K562 (cell line): ENCODE results near the gene ELOVL2. TPM values are rescaled to one million over a fixed set of nuclear protein-coding genes. Genes with fewer than 3 reads are reported as not detected.

ENCODE experiments used
- ATAC-seq: fragments of 200-7000 bp; cut with Tn5 transposase; 3 replicates; pipeline ENCODE4 v1.9.1; 2020; ENCODE audit warnings: moderate library complexity
- BruUV-seq: library from RNA; stranded (reverse); fragments of 400-500 nt; replicated peaks from 2 replicates; lab custom pipeline; 2021; lab: Mats Ljungman, UMichigan
- CTCF ChIA-PET: fragments of 300-600 bp; formaldehyde crosslinking; extraction: SDS; loops from one replicate; lab custom pipeline; 2021; ENCODE audit warnings: low intra/inter-chr PET ratio; lab: Yijun Ruan, JAX
- POLR2A ChIA-PET: fragments of 300-600, 350-650 bp; sonication (Branson Sonifier 250); formaldehyde crosslinking; extraction: SDS; loops from one replicate; lab custom pipeline; 2021; ENCODE audit warnings: antibody characterized with exemption, inconsistent platforms; lab: Yijun Ruan, JAX
- DNase-seq, 4 experiments: peaks; one replicate each; pipeline versions ENCODE4 v3.0.0 to v3.0.0-alpha.2; 2011 to 2018; ENCODE audit warnings: low spot score in 3 of 4, mixed read lengths in 3 of 4; ENCODE audit errors: extremely low read depth in 1 of 4
- FAIRE-seq: peaks from 2 replicates; lab custom pipeline; 2011; peaks lifted over from hg19 to GRCh38; lab: Jason Lieb, UNC
- H2AFZ ChIP-seq: 2 replicates; pipeline ENCODE4 v1.6.0; 2011; ENCODE audit warnings: low read depth, low read length, control low read depth, inconsistent platforms
- H3K27ac ChIP-seq: fragments of 200-600 bp; 3 replicates; pipeline ENCODE4 v1.8.0; 2011; ENCODE audit warnings: low read depth, mild to moderate bottlenecking, control low read depth, inconsistent platforms, low read length, moderate library complexity, mixed read lengths; ENCODE audit errors: extremely low read depth
- H3K27me3 ChIP-seq, 2 experiments: fragments of 300-600 bp in 1 of 2; 2 replicates in 1 of 2; 3 replicates in 1 of 2; pipeline versions ENCODE4 v1.6.0 to v1.8.0; 2011; ENCODE audit warnings: inconsistent platforms in 2 of 2, low read length in 2 of 2, mild to moderate bottlenecking in 1 of 2, mixed read lengths in 1 of 2, moderate library complexity in 1 of 2; ENCODE audit not compliant: control insufficient read depth in 2 of 2, insufficient read depth in 2 of 2
- H3K36me3 ChIP-seq: fragments of 300-600 bp; 3 replicates; pipeline ENCODE4 v1.8.0; 2011; ENCODE audit warnings: mild to moderate bottlenecking, low read length, inconsistent platforms; ENCODE audit not compliant: control insufficient read depth, insufficient read depth
- H3K4me1 ChIP-seq, 2 experiments: fragments of 200-600 bp in 1 of 2; replicated peaks in 1 of 2; 2 replicates in 1 of 2; 3 replicates in 1 of 2; pipeline versions ENCODE4 v1.5.1 to v1.8.0; 2011; ENCODE audit warnings: inconsistent platforms in 2 of 2, low read length in 2 of 2, mild to moderate bottlenecking in 1 of 2, mixed read lengths in 1 of 2, moderate library complexity in 1 of 2; ENCODE audit not compliant: control insufficient read depth in 2 of 2, insufficient read depth in 2 of 2
- H3K4me2 ChIP-seq: 2 replicates; pipeline ENCODE4 v1.6.1; 2011; ENCODE audit warnings: low read length, control low read depth, inconsistent platforms, mixed read lengths; ENCODE audit not compliant: insufficient read depth
- H3K4me3 ChIP-seq: fragments of 200-600 bp; sonication (generic), shearing (Covaris generic); 2 replicates; pipeline ENCODE4 v1.5.1; 2016; ENCODE audit warnings: control low read depth, inconsistent platforms
- H3K79me2 ChIP-seq: fragments of 200-600 bp; 3 replicates; pipeline ENCODE4 v1.8.0; 2011; ENCODE audit warnings: low read length, inconsistent platforms; ENCODE audit not compliant: control insufficient read depth, insufficient read depth
- H3K9ac ChIP-seq, 2 experiments: 2 replicates each; pipeline versions ENCODE4 v1.6.0 to v1.6.1; 2011; ENCODE audit warnings: low read depth in 2 of 2, low read length in 2 of 2, control low read depth in 1 of 2, inconsistent platforms in 1 of 2, mild to moderate bottlenecking in 1 of 2, mixed read lengths in 1 of 2; ENCODE audit not compliant: insufficient read depth in 1 of 2
- H3K9me1 ChIP-seq: one replicate; pipeline ENCODE4 v1.6.0; 2011; ENCODE audit warnings: inconsistent platforms, mild to moderate bottlenecking, low read length, moderate library complexity; ENCODE audit not compliant: control insufficient read depth, insufficient read depth
- H3K9me3 ChIP-seq: replicated peaks from 2 replicates; pipeline ENCODE4 v1.5.1; 2011; ENCODE audit warnings: low read depth, low read length, inconsistent platforms; ENCODE audit not compliant: control insufficient read depth, insufficient read depth
- H4K20me1 ChIP-seq: replicated peaks from 2 replicates; pipeline ENCODE4 v1.6.1; 2011; ENCODE audit warnings: low read length, inconsistent platforms, mixed read lengths; ENCODE audit not compliant: control insufficient read depth, insufficient read depth
- EHMT2 ChIP-seq: fragments of 450-650 bp; IDR thresholded peaks from 2 replicates; pipeline ENCODE4 v1.6.1; 2018; ENCODE audit warnings: antibody characterized with exemption
- HNRNPUL1 ChIP-seq: fragments of 200-400 bp; formaldehyde crosslinking; IDR thresholded peaks from 2 replicates; pipeline ENCODE4 v1.6.1; 2017; ENCODE audit warnings: low read length
- MAFK ChIP-seq: IDR thresholded peaks from 2 replicates; pipeline ENCODE4 v1.6.1; 2011; ENCODE audit warnings: low read length, improper control_type of control experiment
- MXI1 ChIP-seq: IDR thresholded peaks from 2 replicates; pipeline ENCODE4 v1.6.1; 2011; ENCODE audit warnings: low read depth, mild to moderate bottlenecking, improper control_type of control experiment, low read length
- NFYB ChIP-seq: IDR thresholded peaks from 2 replicates; pipeline ENCODE4 v1.6.1; 2011; ENCODE audit warnings: mild to moderate bottlenecking, moderate library complexity; ENCODE audit not compliant: insufficient read length; ENCODE audit errors: extremely low read depth
- RREB1 ChIP-seq: fragments of 250-450 bp; sonication (Bioruptor Pico); IDR thresholded peaks from 2 replicates; pipeline ENCODE4 v1.4.0; 2020
- ZFX ChIP-seq: sonication (generic); formaldehyde crosslinking; IDR thresholded peaks from 2 replicates; pipeline ENCODE4 v1.8.0; 2022; ENCODE audit warnings: mild to moderate bottlenecking, missing genetic modification reagents, moderate library complexity
- ZNF174 ChIP-seq: fragments of 250-450 bp; sonication (Bioruptor Pico); IDR thresholded peaks from 2 replicates; pipeline ENCODE4 v1.4.0; 2020; ENCODE audit warnings: mild to moderate bottlenecking
- ZNF184 ChIP-seq: sonication (generic); formaldehyde crosslinking; IDR thresholded peaks from 2 replicates; pipeline ENCODE4 v1.5.0; 2020; ENCODE audit warnings: missing genetic modification reagents
- ZNF263 ChIP-seq: sonication (generic); formaldehyde crosslinking; IDR thresholded peaks from 2 replicates; pipeline ENCODE4 v1.8.0; 2022; ENCODE audit warnings: mild to moderate bottlenecking, missing genetic modification reagents, borderline replicate concordance
- ZNF445 ChIP-seq: fragments of 250-450 bp; sonication (Bioruptor Pico); IDR thresholded peaks from 2 replicates; pipeline ENCODE4 v1.4.0; 2020; ENCODE audit warnings: low read depth, mild to moderate bottlenecking, moderate library complexity
- ZNF830 ChIP-seq: fragments of 250-450 bp; sonication (Bioruptor Pico); IDR thresholded peaks from 2 replicates; pipeline ENCODE4 v1.5.0; 2021; ENCODE audit warnings: mild to moderate bottlenecking
- WGBS: fragments of 100-300 bp; shearing (Covaris generic); methylation state at CpG from one replicate; pipeline ENCODE4 v1.1.6; 2016; ENCODE audit warnings: low coverage, mixed read lengths; ENCODE audit not compliant: insufficient coverage; ENCODE audit errors: missing lambda C conversion rate; 5-methylcytosine and 5-hydroxymethylcytosine counted together
- in situ Hi-C: fragments of 300-500 bp; cut with MboI; formaldehyde crosslinking; loops from 4 replicates; pipeline ENCODE4 v1.15.0; 2018; ENCODE audit warnings: inconsistent platforms, mixed read lengths
- intact Hi-C: fragments of 100-400 bp; cut with micrococcal nuclease; formaldehyde crosslinking; loops from 2 replicates; pipeline ENCODE4 v1.14.2; 2022
- polyA plus RNA-seq, 8 experiments: library from polyadenylated mRNA; depleted of rRNA in 4 of 8; stranded (reverse) in 5 of 8; unstranded in 3 of 8; fragments of >200 nt; fragmentation: Nextera tagmentation in 2 of 8; fragmentation: Illumina TruSeq in 1 of 8; extraction: Ambion mirVana in 2 of 8; extraction: Trizol in 1 of 8; gene quantifications; 2 replicates each; pipeline versions ENCODE4 v1.2.1 to v1.2.3, GENCODE V29; 2011 to 2014; ENCODE audit warnings: inconsistent platforms in 1 of 8, missing spikeins in 1 of 8
- total RNA-seq, 7 experiments: library from RNA; depleted of rRNA in 6 of 7; stranded (reverse); fragments of >200 nt in 6 of 7; fragmentation: Illumina TruSeq in 2 of 7; extraction: Trizol in 2 of 7; gene quantifications; 2 replicates each; pipeline versions ENCODE4 v1.2.1 to v1.2.3, GENCODE V29; 2011 to 2021; ENCODE audit warnings: low replicate concordance in 1 of 7

ELOVL2 gene
- total and polyA plus RNA-seq, 9 of the 15 experiments (the other 6 are each of a cell fraction or from before 2014, with no cell fraction given) = 0.05 to 0.96 (median 0.31) TPM

- no peaks in the 10 kb centered on the region for H3K9me1 ChIP-seq
- intact Hi-C loops = no loop called here
- no peak overlapping the region for H2AFZ ChIP-seq
- ATAC-seq = no peak
- H3K27ac ChIP-seq = no peak overlapping the region
- no TSS peak for BruUV-seq
- H4K20me1 ChIP-seq = no peaks in the 10 kb centered on the region
- no peak overlapping the region for H3K4me2 ChIP-seq
- POLR2A ChIA-PET = interaction anchor here (0.5 to 0.6 kb wide), 2 partner anchors 9 to 355 kb away, joined by 3 read pairs; no protein-coding TSS in a partner anchor
- H3K9me3 ChIP-seq = no peaks in the 10 kb centered on the region
- TF ChIP-seq ZFX = no peak
- no peak for TF ChIP-seq MAFK
- no peak for TF ChIP-seq ZNF445
- TF ChIP-seq ZNF263 (CRISPR knock-in tag) = no peak
- TF ChIP-seq, all 486 proteins: peak for 0
- no peaks in the 10 kb centered on the region for H3K36me3 ChIP-seq
- in situ Hi-C loops = no loop called here
- 1% methylated on average over 4 of the region's 4 CpGs for WGBS
- no peaks in the 10 kb centered on the region for H3K79me2 ChIP-seq
- CTCF ChIA-PET = no interaction called here
- no peak overlapping the region for H3K9ac ChIP-seq
- H3K27me3 ChIP-seq = peaks cover 15 to 29% of the 10 kb centered on the region in 2 experiments
- no peaks in the 10 kb centered on the region for H3K4me1 ChIP-seq
- FAIRE-seq = no peak
- DNase-seq = no peak
- no peak overlapping the region for H3K4me3 ChIP-seq
Observed at GRCh38 chr6:11030904-11031303, 13.2 kb downstream of the ELOVL2 start.

- DNase-seq (no peak), FAIRE-seq (no peak), ATAC-seq (no peak)
- Histone ChIP-seq H3K4me2 (no peak overlapping the region), H3K27me3 (peaks cover 12 to 39% of the 10 kb centered on the region in 2 experiments), H3K79me2 (no peaks in the 10 kb centered on the region), H2AFZ (no peak overlapping the region), H3K9me3 (no peaks in the 10 kb centered on the region), H3K36me3 (no peaks in the 10 kb centered on the region), H3K9ac (no peak overlapping the region), H3K27ac (no peak overlapping the region), H3K4me1 (no peaks in the 10 kb centered on the region), H3K9me1 (no peaks in the 10 kb centered on the region), H3K4me3 (no peak overlapping the region), H4K20me1 (no peaks in the 10 kb centered on the region)
- BruUV-seq = no TSS peak
- CTCF ChIA-PET = no interaction called here
- POLR2A ChIA-PET = interaction anchor here (0.6 kb wide), 1 partner anchor 15 kb away, joined by 3 read pairs; the partner anchor contains the start of gene ELOVL2
- WGBS = 15% methylated on average over 11 of the region's 11 CpGs
- intact Hi-C loops (no loop called here), in situ Hi-C loops (no loop called here)
- TF ChIP-seq ZNF830 (CRISPR knock-in tag) (no peak), ZNF184 (CRISPR knock-in tag) (no peak), RREB1 (no peak), NFYB (no peak), ZNF174 (CRISPR knock-in tag) (no peak), EHMT2 (no peak), HNRNPUL1 (no peak), MXI1 (no peak)
Observed at GRCh38 chr6:11028959-11029358, 15.1 kb downstream of the ELOVL2 start.
